ENCODE results near the gene RPS15. TPM values are rescaled to one million over a fixed set of nuclear protein-coding genes. Genes with fewer than 3 reads are reported as not detected.

The RPS15 gene
- total RNA-seq, 2 donors from 2014 or later, result 1,055 to 1,445 TPM

GRCh38 chr19:1432507-1432887, 5.7 kb upstream of the RPS15 start:
- Histone ChIP-seq H3K9ac (ENCODE audit: low read depth in 2 of 2, low read length in 2 of 2) (no peak overlapping the region), H3K4me3 (no peak overlapping the region), H3K36me3 (peaks cover 16% of the 10 kb centered on the region), H3K27ac (no peak overlapping the region), H3K27me3 (no peaks in the 10 kb centered on the region), H3K4me1 (no peaks in the 10 kb centered on the region), H3K9me3 (no peaks in the 10 kb centered on the region)
- DNase-seq, result no peak
- TF ChIP-seq CTCF (IDR thresholded peaks at IDR 0.05), result no peak
- intact Hi-C loops (cut with DNase I), result no loop called here

GRCh38 chr19:1433119-1434039, 4.8 kb upstream of the RPS15 start:
- H3K9me3 ChIP-seq, result no peaks in the 10 kb centered on the region
- DNase-seq, result no peak
- no peaks in the 10 kb centered on the region for H3K4me1 ChIP-seq
- intact Hi-C loops (cut with DNase I), result no loop called here
- no peaks in the 10 kb centered on the region for H3K27me3 ChIP-seq
- no peak for TF ChIP-seq CTCF (IDR thresholded peaks at IDR 0.05)
- peaks cover 16% of the 10 kb centered on the region for H3K36me3 ChIP-seq
- H3K9ac ChIP-seq (ENCODE audit: low read depth in 2 of 2, low read length in 2 of 2), result no peak overlapping the region
- no peak overlapping the region for H3K4me3 ChIP-seq
- no peak overlapping the region for H3K27ac ChIP-seq

- no peak for TF ChIP-seq CTCF (IDR thresholded peaks at IDR 0.05)
- no peaks in the 10 kb centered on the region for H3K9me3 ChIP-seq
- H3K9ac ChIP-seq (ENCODE audit: low read depth in 2 of 2, low read length in 2 of 2), result no peak overlapping the region
- no peak overlapping the region for H3K27ac ChIP-seq
- H3K27me3 ChIP-seq, result no peaks in the 10 kb centered on the region
- DNase-seq, result no peak
- intact Hi-C loops (cut with DNase I), result no loop called here
- peaks cover 16% of the 10 kb centered on the region for H3K36me3 ChIP-seq
- H3K4me1 ChIP-seq, result no peaks in the 10 kb centered on the region
- no peak overlapping the region for H3K4me3 ChIP-seq
Observed at GRCh38 chr19:1434040-1434366, 4.2 kb upstream of the RPS15 start.

GRCh38 chr19:1434577-1435060, 3.6 kb upstream of the RPS15 start:
- no peak for DNase-seq
- intact Hi-C loops (cut with DNase I), result no loop called here

GRCh38 chr19:1435378-1435989, 2.7 kb upstream of the RPS15 start:
- Histone ChIP-seq H3K9me3 (no peaks in the 10 kb centered on the region), H3K27me3 (no peaks in the 10 kb centered on the region), H3K36me3 (peaks cover 26% of the 10 kb centered on the region), H3K4me1 (peaks cover 7% of the 10 kb centered on the region), H3K4me3 (no peak overlapping the region), H3K27ac (no peak overlapping the region), H3K9ac (ENCODE audit: low read depth in 2 of 2, low read length in 2 of 2) (no peak overlapping the region)
- intact Hi-C loops (cut with DNase I), result no loop called here
- no peak for TF ChIP-seq CTCF (IDR thresholded peaks at IDR 0.05)
- DNase-seq, result no peak

More at GRCh38 chr19:1434577-1435060, 3.6 kb upstream of the RPS15 start:
- Histone ChIP-seq H3K4me1 (peaks cover 5% of the 10 kb centered on the region), H3K36me3 (peaks cover 17% of the 10 kb centered on the region), H3K4me3 (no peak overlapping the region), H3K27me3 (no peaks in the 10 kb centered on the region), H3K9me3 (no peaks in the 10 kb centered on the region), H3K9ac (ENCODE audit: low read depth in 2 of 2, low read length in 2 of 2) (no peak overlapping the region), H3K27ac (no peak overlapping the region)
- no peak for TF ChIP-seq CTCF (IDR thresholded peaks at IDR 0.05)
